HG02943 (cell line): ENCODE measurements around the gene CMTR2.
"Not testable (repeated sequence)": the region's sequence is repeated elsewhere in the genome, so short reads cannot be mapped to it uniquely, and the experiment has no call there.

Experiments
- ATAC-seq: cut with Tn5 transposase; IDR thresholded peaks from one replicate; pipeline ENCODE4 v1.9.1; 2021; ENCODE audit warnings: mild to moderate bottlenecking, low read depth, moderate library complexity; ENCODE audit not compliant: unreplicated experiment

The CMTR2 gene, protein sequence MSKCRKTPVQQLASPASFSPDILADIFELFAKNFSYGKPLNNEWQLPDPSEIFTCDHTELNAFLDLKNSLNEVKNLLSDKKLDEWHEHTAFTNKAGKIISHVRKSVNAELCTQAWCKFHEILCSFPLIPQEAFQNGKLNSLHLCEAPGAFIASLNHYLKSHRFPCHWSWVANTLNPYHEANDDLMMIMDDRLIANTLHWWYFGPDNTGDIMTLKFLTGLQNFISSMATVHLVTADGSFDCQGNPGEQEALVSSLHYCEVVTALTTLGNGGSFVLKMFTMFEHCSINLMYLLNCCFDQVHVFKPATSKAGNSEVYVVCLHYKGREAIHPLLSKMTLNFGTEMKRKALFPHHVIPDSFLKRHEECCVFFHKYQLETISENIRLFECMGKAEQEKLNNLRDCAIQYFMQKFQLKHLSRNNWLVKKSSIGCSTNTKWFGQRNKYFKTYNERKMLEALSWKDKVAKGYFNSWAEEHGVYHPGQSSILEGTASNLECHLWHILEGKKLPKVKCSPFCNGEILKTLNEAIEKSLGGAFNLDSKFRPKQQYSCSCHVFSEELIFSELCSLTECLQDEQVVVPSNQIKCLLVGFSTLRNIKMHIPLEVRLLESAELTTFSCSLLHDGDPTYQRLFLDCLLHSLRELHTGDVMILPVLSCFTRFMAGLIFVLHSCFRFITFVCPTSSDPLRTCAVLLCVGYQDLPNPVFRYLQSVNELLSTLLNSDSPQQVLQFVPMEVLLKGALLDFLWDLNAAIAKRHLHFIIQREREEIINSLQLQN

DNA sequence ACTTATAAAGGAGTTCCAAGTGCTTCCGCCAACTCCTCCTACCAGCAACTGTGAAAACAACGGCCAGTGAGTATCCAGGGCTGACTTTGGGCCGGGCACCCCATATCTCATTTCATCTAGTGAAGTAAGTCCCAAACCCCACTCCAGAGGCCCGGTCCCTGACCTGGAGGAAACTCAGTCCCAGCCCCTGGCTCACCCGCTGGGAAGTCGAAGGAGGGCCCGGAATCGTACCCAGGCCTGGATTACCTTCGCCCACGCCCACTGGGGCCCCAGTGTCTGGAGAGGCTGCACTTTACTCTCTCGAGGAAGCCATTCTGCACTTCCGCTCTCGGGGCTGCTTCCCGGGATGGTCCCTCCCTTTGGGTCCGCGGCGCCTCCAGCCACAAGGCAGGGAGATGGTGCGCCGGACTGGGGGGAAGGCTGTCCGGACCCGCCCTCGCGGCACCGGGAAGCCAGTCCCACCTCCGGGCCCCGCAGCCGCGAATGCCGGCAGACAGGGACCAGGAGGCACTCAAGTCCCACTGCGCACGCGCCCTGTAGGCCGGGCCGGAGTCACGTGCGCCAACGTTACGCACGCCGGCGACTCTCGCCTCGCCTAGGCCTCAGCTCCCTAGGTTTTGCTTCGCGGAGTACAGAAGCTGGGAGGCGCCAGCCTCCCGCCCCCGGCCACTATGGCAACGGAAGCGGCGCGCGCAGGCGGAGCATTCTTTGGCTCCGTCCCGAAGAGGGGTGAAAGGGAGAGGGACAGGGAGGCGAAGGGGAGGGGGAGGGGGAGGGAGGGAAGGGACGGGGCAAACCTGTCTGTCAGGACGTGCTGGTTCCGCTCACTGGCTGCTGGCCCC, at the start of gene CMTR2:
TSS of gene CMTR2 (minus strand) at position 513 of the 842 bp plus-strand sequence. CDS start 3,482 bp downstream, outside the sequence.
- ATAC-seq, result peak; percentile 92

DNA sequence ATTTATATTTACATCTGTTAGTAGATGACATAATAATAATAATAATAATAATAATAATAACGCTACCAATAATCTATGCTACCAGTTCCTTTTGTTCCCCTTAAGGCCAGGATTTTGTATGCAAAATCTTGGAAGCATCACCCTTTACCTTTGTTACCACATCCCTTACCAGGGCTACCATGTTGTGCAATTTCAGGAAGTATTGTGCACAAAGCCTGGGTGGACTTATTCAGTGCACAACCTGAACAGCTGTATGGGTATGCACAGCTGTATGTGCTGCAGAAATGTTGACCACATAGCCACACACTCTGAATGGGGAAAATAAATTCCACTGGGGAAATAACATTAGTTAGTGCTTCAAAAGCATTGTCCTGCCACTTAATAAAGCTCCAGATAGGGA, 49.4 kb upstream of the CMTR2 start:
- no peak for ATAC-seq

DNA sequence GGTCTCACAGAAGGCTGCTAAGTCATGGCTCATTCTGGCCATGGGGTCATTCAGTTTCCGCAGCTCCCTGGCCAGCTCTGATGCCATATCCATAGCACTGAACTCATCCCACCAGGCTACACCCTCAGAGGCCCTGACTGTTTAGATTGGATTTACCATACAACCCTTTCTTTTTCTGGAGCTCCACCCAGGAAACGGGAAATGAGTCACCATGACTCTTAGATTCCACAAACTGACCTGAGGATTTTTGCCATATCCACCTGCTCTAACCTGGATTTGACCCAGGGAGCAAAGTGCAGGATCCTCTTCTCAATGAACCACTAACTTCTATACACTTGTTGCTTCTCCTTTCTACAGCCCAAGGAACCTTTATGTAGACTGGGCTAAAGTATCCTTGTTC, 49.0 kb upstream of the CMTR2 start:
- no peak for ATAC-seq

DNA sequence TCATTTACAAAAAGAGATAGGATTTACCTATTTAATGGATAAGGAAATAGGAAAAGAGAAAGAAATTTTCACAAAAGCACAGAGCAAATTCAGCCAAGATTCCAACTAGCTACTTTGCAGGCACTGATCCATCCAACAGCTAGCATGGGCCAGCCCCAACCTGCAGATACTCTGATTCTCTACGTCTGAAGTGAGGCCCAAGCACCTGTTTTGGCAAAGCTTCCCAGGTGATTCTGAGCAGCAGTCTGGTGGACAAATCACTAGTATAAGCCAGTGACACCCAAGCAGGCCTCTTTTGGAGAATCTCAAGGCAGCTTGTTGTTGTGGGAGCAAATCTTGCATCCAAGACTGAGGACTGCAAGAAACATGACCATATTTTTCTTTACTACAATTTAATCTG, 48.4 kb upstream of the CMTR2 start:
- no peak for ATAC-seq

DNA sequence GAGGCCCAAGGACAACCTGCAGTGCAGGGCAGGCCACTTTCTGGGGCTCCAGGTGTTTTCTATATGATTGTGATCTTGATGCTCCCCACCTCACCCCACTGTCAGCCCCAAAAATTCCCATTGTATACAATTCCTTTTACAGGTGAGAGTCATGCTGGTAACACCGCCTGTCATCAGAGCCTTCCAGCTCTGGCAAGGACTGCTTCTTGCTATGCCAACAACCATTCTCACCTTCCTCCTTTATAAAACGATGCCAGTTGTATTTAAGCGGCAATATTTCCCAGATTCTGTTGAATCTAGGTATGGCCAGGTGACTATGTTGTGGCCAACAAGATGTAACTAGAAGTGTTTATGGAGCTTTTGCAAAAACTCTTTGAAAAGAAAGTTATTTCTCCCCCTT, 38.9 kb upstream of the CMTR2 start:
- ATAC-seq, result no peak

DNA sequence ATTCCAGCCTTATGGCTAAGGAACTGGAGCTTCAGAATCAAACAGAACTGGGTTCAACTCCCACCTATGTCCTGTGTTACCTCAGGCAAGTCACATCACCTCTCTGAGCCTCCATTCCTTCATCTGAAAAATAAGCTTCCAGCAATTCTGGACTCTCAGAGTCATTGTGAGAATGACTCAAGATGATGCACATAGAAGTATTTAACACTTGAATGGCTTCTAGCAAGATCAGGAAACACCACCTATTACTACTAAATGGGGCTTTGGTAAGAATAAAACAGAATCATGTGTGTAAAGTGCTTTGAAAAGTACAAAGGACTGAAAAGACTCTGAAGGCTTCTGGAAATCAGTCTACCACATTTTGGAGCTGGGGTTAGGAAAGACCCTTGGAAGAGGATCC, 38.5 kb upstream of the CMTR2 start:
- no peak for ATAC-seq

DNA sequence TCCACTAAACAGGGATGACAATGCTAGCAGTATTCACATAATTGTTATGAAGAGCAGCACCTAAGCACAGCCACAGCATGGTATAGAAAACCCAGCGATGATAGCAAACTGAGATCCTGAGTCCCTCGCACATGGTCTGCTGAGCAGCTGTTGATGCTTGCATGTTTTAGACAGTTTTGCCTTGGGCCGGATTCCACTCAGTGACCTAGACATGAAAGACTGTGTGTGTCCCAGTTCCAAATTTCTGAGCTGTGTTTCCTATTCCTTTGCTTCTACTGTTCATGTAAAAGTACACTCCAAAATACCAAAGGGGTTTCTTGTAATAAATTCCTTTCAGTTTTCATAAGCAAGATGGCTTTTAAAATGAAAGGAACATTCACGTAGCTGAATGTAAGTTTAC, 30.8 kb upstream of the CMTR2 start:
- no peak for ATAC-seq

DNA sequence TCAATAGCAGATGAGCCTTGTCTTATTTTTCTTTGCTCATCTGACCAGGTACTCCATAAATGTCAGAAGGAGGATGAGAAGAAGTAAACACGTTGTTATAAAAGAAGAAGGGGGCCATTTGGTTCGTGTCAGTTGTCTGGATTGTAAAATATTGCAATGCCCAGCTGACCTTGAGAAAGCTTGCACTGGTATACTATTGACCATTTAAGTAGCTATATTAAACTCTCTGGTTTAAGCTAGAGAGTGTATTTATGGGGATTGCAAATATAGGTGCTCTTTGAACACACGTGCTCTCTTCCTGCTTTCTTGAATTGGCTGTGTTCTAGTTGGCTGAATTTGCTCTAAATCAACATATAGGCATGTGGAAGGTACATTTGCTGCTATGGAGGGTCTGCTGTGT, 26.1 kb upstream of the CMTR2 start:
- ATAC-seq, result no peak

DNA sequence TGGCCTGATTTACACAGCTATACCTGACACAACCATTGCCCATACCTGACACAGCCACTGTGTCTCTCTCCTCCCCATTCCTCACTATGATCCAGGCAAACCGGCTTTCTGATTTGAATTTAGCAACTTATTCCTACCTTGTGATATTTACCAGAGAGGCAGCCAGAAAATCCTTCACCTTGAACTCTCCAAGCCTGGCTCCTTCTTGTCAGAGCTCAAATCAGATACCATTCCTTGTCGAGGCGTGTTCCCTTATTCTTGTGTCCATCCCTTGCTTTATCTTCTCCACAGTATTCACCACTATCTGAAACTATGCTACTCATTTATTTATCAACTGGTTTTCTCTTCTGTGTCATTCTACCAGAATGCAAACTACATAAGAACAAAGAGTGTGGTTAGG, 24.4 kb upstream of the CMTR2 start:
- ATAC-seq, result not testable (repeated sequence)

DNA sequence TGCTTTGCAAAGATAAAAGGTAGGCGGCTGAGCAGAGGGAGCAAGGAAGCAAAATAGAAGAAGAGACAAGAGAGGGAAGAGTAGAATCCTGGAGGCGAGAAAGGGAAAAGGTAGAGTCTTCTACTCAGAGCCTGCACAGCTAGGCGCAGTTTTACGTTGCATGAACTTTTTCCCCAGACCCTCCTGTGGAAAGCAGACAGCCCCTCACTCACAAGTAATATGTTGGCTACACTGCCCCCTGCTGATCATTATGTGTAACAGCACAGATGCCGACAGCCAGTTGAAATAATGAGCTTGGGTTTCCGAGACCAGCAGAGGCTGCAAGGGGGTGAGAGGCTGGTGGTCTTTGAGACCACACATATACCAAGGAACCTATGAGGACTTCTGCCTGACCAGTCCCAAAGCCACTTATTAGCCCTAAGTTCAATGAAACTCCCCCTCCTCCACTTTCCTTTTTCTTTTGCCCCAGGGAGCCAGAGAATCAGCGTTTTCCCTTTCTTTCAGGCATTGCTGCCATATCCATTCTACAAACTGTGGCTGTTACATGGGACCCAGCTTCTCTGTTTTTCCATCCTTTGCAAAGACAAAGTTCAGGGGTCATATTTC, 22.5 kb upstream of the CMTR2 start:
- ATAC-seq, result no peak

DNA sequence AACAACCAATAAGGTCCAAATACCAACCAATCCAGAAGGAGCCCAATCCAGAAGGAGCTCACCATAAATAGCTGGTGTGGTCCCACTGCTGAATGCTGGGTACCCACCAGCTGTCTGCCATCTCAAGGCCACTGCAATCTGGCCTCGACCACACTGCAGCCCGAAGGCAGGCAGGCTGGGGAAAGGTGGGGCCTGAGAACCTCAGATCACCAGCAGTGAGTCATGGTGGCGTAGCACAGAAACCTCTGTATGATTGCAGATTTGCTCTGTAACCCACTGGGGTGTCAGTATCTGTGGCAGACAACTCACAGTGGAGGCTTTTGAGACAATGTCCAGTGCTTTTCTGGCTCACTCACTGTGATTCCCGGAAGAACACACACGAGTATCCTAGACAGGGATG, 14.7 kb upstream of the CMTR2 start:
- ATAC-seq, result no peak

DNA sequence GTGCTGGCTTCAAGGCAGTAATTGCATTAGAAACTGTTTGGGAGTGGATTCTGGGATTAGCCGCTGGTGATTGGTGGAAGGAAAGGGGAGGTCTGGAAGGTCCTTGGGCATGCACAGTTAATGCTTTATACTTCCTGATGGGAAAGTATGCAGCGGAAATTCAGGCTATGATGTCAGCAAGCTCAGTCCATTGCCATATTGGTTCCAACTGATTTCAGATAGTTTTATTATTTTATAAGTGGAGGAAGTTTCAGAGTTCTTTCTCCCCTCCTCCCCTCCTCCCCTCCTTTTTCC, 8.1 kb upstream of the CMTR2 start:
- no peak for ATAC-seq

DNA sequence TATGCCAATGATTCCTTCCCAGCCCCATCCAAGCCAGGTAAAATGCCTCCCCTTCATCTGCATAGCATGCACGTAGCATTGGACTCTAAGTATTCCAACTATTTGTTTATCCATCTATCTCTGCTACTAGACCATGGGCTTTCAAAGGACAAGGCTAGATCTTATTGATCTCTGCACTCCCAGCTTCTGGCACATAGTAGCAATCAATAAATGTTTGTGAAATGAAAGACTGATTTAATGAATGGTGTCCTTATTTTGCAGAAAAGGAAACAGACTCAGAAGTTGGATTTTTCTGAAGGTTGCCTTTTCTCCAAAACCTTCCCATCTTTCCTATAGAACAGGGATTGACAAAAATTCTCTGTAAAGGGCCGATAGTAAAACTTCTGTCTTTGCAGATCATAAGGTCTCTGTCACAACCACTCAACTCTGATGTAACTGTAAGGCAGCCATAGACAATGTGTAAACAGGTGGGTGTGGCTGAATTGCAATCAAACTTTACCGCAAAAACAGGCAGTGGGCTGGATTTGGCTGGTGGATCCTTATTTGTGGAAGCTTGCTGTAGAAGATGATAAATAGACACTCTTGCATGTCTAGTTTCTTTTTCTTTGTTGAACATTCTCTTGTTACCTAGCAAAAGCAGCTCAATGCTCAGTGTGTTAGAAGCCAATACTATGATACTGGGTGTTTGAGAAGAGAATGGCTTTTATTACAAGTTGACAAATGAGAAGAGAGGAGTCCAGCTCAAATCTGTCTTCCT, 7.6 kb upstream of the CMTR2 start:
- ATAC-seq, result no peak

DNA sequence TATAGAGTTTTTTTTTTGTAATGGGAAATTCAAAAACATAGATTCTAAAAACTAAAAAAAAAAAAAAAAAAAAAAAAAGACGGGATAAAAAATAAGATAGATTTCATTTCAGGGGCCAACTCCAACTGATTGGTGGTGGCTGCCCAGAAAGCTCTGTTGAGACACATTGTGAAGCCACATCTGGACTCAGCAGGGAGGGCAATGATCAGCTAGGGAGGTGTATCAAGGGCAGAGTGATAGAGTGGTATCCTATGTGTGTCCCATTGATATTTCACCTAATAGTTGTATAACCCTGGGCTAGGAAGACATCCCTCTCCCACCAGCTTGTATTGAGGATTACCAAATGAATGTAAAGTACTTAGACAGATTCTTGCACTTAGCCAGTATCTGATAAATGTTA, 6.7 kb upstream of the CMTR2 start:
- no peak for ATAC-seq

DNA sequence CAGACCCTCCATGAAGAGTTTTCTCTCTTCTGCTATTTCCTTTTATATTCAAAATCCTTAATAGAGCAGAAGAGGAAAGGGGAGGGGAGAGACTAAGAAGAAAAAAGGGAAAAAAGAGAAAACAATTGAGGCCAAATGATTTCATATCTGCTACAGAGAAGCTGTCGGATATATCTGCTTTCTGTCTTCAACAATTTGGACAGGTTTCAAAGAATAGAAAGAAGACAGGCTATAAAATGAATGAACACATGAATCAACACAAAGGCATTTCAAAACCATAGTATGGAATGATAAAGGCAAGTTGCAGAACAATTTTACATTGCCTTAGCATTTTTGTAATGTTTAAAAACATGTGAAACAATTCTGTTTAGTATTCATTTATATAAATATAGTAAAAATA, 4.7 kb upstream of the CMTR2 start:
- no peak for ATAC-seq

DNA sequence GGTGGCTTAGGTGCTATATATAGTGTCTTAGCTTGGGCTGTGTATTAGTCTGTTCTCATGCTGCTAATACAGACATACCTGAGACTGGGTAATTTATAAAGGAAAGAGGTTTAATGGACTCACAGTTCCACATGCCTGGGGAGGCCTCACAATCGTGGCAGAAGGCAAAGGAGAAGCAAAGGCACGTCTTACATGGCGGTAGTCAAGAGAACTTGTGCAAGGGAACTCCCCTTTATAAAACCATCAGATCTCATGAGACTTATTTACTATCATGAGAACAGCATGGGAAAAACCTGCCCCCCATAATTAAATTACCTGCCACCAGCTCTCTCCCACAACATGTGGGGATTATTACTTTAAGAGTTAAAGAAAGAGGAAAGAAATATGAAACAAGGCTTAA, 2.9 kb upstream of the CMTR2 start:
- not testable (repeated sequence) for ATAC-seq

DNA sequence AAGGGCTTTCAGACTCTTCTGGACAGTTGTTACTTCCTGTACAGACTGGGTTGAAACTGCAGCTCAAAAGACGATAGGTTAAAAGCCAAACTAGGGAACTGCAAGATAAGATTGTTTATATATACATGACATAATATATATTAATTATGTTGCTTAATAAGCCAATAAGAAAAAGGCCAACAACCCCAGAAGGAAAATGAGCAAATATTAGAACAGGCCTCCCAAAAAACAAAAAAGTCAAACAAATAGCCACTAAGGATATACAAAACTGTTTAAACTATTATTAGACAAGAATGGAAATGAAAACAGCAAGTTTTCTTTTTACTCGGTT, 495 bp upstream of the CMTR2 start:
- ATAC-seq, result no peak

DNA sequence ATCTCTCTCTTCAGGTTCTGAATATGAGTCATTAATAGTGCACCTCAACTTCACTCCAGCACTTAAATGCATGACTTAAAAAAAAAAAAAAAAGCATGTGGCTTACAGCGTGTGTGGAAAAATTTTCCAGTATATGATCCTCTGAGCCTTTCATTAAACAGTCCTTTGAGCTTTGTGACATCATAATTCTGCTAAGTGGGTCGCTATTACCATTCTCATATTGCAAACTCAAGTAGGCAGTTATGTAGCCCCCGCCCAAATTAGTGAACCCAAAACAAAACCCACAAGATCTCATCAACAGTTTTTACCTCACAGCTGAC, 672 bp downstream of the CMTR2 start:
- no peak for ATAC-seq

DNA sequence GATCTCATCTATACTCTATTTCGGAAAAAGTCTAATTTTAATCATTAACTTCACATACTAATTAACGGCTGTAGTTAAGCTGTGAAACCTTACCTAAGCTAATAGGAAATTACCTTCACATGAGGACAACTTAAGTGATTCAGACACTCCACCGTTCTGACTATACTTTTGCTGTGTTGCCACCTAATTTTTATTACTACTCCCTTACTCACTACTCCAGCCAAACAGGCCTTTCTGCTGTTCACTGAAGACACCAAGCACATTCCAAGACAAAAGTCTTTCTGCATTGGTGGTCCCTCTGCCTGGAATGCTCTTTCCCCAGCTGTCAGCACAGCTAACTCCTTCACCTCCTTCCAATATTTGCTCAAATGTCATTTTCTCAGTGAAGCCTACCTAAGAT, 1.3 kb downstream of the CMTR2 start:
- no peak for ATAC-seq

DNA sequence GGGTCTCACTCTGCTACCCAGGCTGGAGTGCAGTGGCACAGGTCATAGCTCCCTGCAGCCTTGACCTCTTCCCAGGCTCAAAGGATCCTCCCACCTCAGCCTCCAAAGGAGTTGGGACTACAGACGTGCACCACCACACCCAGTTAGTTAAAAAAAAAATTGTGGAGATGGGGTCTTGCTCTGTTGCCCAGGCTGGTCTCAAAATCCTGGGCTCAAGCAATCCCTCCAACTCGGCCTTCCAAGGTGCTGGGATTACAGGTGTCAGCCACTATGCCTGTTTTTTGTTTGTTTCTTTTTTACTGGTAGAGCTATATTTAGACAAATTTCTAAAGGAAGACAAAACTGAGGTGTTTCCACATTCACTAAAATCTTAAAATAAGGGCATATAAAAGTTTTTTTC, 1.7 kb downstream of the CMTR2 start:
- no peak for ATAC-seq
